ENCODE data around the gene GKN1. TPM values are rescaled to one million over a fixed set of nuclear protein-coding genes. Genes with fewer than 3 reads are reported as not detected.

Gene GKN1
- total RNA-seq, 1 donor from 2014 or later = not detected

DNA sequence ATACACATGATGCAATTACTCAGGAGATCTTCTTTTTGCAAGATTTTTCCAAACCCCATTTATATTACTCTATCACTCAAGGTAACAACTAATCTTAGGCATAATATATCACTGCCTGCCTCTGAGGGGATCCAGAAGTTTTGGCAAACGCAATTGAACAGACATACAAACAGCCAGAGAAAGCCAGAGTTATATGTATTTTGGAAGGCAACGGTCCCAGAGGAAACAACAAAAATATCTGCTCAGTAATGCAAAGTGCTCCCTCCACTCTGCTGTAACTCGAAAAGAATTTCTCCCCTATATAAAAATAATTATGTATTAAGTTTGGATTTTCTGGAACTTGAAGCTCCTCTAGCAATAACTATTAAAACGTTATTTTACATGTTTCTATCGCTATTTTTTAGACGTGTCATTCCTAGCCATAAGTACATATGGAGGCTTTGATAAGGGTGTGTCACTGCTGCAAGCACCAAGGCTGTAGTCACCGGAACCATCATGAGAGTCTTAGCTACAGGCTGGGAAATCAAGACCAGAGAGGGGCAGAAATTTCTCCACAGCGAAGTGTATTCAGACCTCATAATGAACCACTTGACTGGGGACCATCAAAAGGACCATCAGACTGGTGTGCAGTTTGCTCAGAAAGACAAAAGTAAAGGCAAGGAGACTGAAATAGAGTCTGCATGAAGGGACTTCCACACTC is 3.7 kb upstream of the GKN1 start:
- H3K4me3 Mint-ChIP-seq = no peak overlapping the region
- no peaks in the 10 kb centered on the region for H3K36me3 Mint-ChIP-seq (ENCODE audit: low read depth)
- H3K4me1 Mint-ChIP-seq = peaks cover 3% of the 10 kb centered on the region
- no peaks in the 10 kb centered on the region for H3K9me3 Mint-ChIP-seq
- no peak for DNase-seq (ENCODE audit: low read depth, low spot score)
- TF ChIP-seq, protein P1, sequence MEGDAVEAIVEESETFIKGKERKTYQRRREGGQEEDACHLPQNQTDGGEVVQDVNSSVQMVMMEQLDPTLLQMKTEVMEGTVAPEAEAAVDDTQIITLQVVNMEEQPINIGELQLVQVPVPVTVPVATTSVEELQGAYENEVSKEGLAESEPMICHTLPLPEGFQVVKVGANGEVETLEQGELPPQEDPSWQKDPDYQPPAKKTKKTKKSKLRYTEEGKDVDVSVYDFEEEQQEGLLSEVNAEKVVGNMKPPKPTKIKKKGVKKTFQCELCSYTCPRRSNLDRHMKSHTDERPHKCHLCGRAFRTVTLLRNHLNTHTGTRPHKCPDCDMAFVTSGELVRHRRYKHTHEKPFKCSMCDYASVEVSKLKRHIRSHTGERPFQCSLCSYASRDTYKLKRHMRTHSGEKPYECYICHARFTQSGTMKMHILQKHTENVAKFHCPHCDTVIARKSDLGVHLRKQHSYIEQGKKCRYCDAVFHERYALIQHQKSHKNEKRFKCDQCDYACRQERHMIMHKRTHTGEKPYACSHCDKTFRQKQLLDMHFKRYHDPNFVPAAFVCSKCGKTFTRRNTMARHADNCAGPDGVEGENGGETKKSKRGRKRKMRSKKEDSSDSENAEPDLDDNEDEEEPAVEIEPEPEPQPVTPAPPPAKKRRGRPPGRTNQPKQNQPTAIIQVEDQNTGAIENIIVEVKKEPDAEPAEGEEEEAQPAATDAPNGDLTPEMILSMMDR (conservative IDR thresholded peaks at IDR 0.05) = no peak
- no peak overlapping the region for H3K27ac Mint-ChIP-seq (ENCODE audit: unreplicated experiment)
- H3K27me3 Mint-ChIP-seq (ENCODE audit: low read depth) = peaks cover 7% of the 10 kb centered on the region

GRCh38 chr2:68971591-68972231 is 2.7 kb upstream of the GKN1 start:
- no peaks in the 10 kb centered on the region for H3K9me3 Mint-ChIP-seq
- peaks cover 3% of the 10 kb centered on the region for H3K4me1 Mint-ChIP-seq
- H3K36me3 Mint-ChIP-seq (ENCODE audit: low read depth) = no peaks in the 10 kb centered on the region
- H3K27ac Mint-ChIP-seq (ENCODE audit: unreplicated experiment) = no peak overlapping the region
- peaks cover 7% of the 10 kb centered on the region for H3K27me3 Mint-ChIP-seq (ENCODE audit: low read depth)
- H3K4me3 Mint-ChIP-seq = no peak overlapping the region
- TF ChIP-seq, protein P1 (conservative IDR thresholded peaks at IDR 0.05) = no peak
- DNase-seq (ENCODE audit: low read depth, low spot score) = no peak

DNA sequence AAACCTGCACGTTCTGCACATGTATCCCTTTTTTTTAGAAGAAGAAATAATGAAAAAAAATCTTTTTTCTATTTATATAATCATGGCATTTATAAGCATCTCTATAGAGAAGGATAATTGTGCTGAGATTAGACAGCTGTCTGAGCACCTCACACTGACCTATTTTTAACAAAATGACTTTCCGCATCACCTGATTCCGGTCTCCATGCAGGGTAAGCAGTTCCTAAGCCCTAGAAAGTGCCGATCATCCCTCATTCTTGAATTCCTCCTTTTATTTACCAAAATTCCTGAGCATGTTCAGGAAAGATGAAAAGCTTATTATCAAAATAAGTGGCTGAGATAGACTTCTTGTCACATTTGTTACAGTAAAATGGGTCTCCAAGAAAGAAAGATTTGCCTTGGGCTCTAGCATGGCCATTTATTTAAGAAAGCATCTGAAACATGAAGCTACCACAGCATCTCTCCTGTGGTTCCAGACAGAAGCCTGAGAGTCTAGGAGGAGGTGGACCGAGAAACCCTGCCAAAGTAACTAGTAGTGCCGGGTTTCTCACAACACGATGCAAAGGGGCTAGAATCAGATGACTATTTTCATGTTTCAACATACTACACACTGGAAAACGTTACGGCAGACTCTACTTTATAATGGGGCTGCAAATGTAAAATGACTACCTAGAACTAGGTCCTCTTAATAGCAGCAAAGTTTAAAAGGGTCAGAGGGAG is 670 bp downstream of the GKN1 start:
- no peaks in the 10 kb centered on the region for H3K9me3 Mint-ChIP-seq
- no peak overlapping the region for H3K27ac Mint-ChIP-seq (ENCODE audit: unreplicated experiment)
- H3K27me3 Mint-ChIP-seq (ENCODE audit: low read depth) = peaks cover 21% of the 10 kb centered on the region

GRCh38 chr2:68975844-68976243 is 1.4 kb downstream of the GKN1 start:
- Mint-ChIP-seq H3K36me3 (ENCODE audit: low read depth) (no peaks in the 10 kb centered on the region), H3K9me3 (no peaks in the 10 kb centered on the region), H3K27ac (ENCODE audit: unreplicated experiment) (no peak overlapping the region), H3K27me3 (ENCODE audit: low read depth) (peaks cover 21% of the 10 kb centered on the region), H3K4me3 (no peak overlapping the region), H3K4me1 (peaks cover 4% of the 10 kb centered on the region)
- TF ChIP-seq, protein P1 (conservative IDR thresholded peaks at IDR 0.05) = no peak
- no peak for DNase-seq (ENCODE audit: low read depth, low spot score)

More for the DNA sequence above, 670 bp downstream of the GKN1 start:
- DNase-seq (ENCODE audit: low read depth, low spot score) = no peak
- H3K4me3 Mint-ChIP-seq = no peak overlapping the region
- H3K4me1 Mint-ChIP-seq = peaks cover 4% of the 10 kb centered on the region
- TF ChIP-seq, protein P1 (conservative IDR thresholded peaks at IDR 0.05) = no peak
- H3K36me3 Mint-ChIP-seq (ENCODE audit: low read depth) = no peaks in the 10 kb centered on the region

DNA sequence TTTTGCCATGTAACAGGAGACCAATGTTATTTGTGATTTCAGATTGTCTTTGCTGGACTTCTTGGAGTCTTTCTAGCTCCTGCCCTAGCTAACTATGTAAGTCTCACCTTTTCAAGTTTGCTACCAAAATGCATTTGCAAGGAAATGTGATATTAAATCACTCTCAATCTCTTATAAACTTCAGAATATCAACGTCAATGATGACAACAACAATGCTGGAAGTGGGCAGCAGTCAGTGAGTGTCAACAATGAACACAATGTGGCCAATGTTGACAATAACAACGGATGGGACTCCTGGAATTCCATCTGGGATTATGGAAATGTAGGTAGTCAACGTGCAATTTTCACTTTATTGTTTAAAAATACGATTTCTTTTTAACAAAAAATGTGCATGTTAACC is 3.0 kb downstream of the GKN1 start:
- H3K9me3 Mint-ChIP-seq = no peaks in the 10 kb centered on the region
- H3K27ac Mint-ChIP-seq (ENCODE audit: unreplicated experiment) = no peak overlapping the region
- no peaks in the 10 kb centered on the region for H3K36me3 Mint-ChIP-seq (ENCODE audit: low read depth)
- peaks cover 23% of the 10 kb centered on the region for H3K27me3 Mint-ChIP-seq (ENCODE audit: low read depth)
- H3K4me1 Mint-ChIP-seq = peaks cover 4% of the 10 kb centered on the region
- H3K4me3 Mint-ChIP-seq = no peak overlapping the region
- TF ChIP-seq, protein P1 (conservative IDR thresholded peaks at IDR 0.05) = no peak
- no peak for DNase-seq (ENCODE audit: low read depth, low spot score)

Data from neural crest cell (in vitro differentiated cells).